Urinary bladder (tissue), 4 donors: ENCODE data around the gene ZSCAN21. TPM values are rescaled to one million over a fixed set of nuclear protein-coding genes. Genes with fewer than 3 reads are reported as not detected.

ENCODE experiments used
- DNase-seq: peaks from one replicate; pipeline ENCODE4 v3.0.0-alpha.2; 2015; ENCODE audit errors: extremely low spot score
- H3K27ac ChIP-seq: one replicate; pipeline ENCODE4 v1.5.1; 2013; ENCODE audit warnings: low read depth, mild to moderate bottlenecking, moderate library complexity
- H3K36me3 ChIP-seq: one replicate; pipeline ENCODE4 v1.6.1; 2013; ENCODE audit warnings: mild to moderate bottlenecking, moderate library complexity; ENCODE audit not compliant: insufficient read depth
- H3K4me1 ChIP-seq: one replicate; pipeline ENCODE4 v1.6.1; 2013; ENCODE audit warnings: mild to moderate bottlenecking, moderate library complexity; ENCODE audit not compliant: insufficient read depth
- H3K4me3 ChIP-seq: one replicate; pipeline ENCODE4 v1.5.1; 2013; ENCODE audit warnings: low read depth, low read length
- WGBS: extraction: QIAGEN DNeasy Blood & Tissue Kit; methylation state at CpG from one replicate; pipeline ENCODE4 v1.1.7; 2013; 5-methylcytosine and 5-hydroxymethylcytosine counted together
- polyA plus RNA-seq: library from polyadenylated mRNA; stranded (reverse); fragments of 200-250 nt; gene quantifications from one replicate; pipeline ENCODE4 v1.2.3, GENCODE V29; 2013
- total RNA-seq: library from RNA; depleted of rRNA; stranded (reverse); fragments of >200 nt; gene quantifications from one replicate; pipeline ENCODE4 v1.2.3, GENCODE V29; 2014
- donor health status: healthy with polysubstance abuse.
- donor health status: healthy.

ZSCAN21 gene
- total and polyA plus RNA-seq, 2 donors: 10.4 to 11.6 TPM

- no peak for DNase-seq
- no peaks in the 10 kb centered on the region for H3K4me1 ChIP-seq
- H3K36me3 ChIP-seq: peaks cover 21% of the 10 kb centered on the region
- 98% methylated on average over 10 of the region's 10 CpGs for WGBS
- H3K27ac ChIP-seq: no peak overlapping the region
- no peak overlapping the region for H3K4me3 ChIP-seq
These were observed 22.9 kb downstream of the ZSCAN21 start for GRCh38 chr7:100072462-100072861.

DNA sequence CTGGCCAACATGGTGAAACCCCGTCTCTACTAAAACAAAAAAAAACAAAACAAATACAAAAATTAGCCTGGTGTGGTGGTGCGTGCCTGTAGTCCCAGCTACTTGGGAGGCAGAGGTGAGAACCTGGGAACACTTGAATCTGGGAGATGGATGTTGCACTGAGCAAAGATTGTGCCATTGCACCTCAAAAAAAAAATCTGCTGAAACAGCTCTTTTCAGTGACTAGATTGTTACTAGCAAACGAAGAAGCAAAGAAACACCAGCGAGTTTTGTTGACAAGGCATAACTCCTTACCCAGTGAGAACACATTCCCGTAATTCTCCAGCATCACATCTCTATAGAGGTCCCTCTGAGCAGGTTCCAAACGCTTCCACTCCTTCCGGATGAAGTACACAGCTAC, 25.3 kb downstream of the ZSCAN21 start:
- WGBS: 96% methylated on average over 7 of the region's 7 CpGs
- Histone ChIP-seq H3K27ac (no peak overlapping the region), H3K4me3 (no peak overlapping the region), H3K36me3 (peaks cover 21% of the 10 kb centered on the region), H3K4me1 (peaks cover 1% of the 10 kb centered on the region)
- no peak for DNase-seq

DNA sequence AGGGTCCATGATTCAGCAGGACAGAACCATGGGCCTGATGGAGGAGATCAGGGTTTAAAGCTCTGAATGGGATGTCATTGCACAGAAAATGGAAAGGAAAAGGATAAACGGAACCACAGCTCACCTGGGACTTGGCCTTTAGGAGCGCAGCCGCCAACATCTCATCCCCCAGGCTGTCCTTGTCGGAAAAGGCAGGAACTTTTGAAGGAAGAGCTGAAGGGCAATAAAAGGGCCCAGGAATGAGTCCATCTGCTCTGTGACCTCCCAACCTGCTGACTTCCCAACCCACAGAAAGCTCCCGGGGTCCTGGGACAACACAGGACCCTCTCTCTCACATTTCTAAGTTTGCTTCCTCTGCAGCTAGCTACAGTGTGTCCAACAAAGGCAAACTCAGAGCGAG, 25.8 kb downstream of the ZSCAN21 start:
- no peak overlapping the region for H3K27ac ChIP-seq
- WGBS: 95% methylated on average over 6 of the region's 6 CpGs
- H3K4me1 ChIP-seq: peaks cover 1% of the 10 kb centered on the region
- H3K36me3 ChIP-seq: peaks cover 21% of the 10 kb centered on the region
- DNase-seq: no peak
- H3K4me3 ChIP-seq: no peak overlapping the region

DNA sequence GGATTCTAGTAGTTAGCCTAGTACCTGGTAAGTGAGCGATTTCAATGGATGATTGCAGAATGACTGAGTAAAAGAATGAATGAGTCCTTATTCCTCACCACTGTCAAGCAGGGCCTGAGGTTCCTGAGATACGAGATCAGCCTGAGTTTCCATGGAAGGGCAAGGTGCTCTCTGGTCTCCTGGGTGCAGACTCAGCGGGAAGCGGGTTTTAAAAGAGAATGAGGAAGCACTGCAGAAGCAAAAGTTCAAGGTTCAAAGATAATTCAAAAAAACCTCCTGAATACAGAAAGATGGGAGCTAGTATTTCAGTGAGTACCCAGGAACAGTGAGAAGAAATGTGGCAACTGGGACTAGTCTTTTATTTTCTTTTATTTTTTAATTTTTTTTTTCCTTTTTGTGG, 27.6 kb downstream of the ZSCAN21 start:
- H3K4me1 ChIP-seq: peaks cover 1% of the 10 kb centered on the region
- H3K4me3 ChIP-seq: no peak overlapping the region
- no peak for DNase-seq
- 93% methylated on average over 4 of the region's 4 CpGs for WGBS
- no peak overlapping the region for H3K27ac ChIP-seq
- H3K36me3 ChIP-seq: peaks cover 14% of the 10 kb centered on the region

- no peak overlapping the region for H3K27ac ChIP-seq
- WGBS: 77% methylated on average over 7 of the region's 7 CpGs
- H3K36me3 ChIP-seq: peaks cover 8% of the 10 kb centered on the region
- H3K4me1 ChIP-seq: peaks cover 1% of the 10 kb centered on the region
- DNase-seq: no peak
- no peak overlapping the region for H3K4me3 ChIP-seq
These were observed 29.5 kb downstream of the ZSCAN21 start for GRCh38 chr7:100079024-100079560.

DNA sequence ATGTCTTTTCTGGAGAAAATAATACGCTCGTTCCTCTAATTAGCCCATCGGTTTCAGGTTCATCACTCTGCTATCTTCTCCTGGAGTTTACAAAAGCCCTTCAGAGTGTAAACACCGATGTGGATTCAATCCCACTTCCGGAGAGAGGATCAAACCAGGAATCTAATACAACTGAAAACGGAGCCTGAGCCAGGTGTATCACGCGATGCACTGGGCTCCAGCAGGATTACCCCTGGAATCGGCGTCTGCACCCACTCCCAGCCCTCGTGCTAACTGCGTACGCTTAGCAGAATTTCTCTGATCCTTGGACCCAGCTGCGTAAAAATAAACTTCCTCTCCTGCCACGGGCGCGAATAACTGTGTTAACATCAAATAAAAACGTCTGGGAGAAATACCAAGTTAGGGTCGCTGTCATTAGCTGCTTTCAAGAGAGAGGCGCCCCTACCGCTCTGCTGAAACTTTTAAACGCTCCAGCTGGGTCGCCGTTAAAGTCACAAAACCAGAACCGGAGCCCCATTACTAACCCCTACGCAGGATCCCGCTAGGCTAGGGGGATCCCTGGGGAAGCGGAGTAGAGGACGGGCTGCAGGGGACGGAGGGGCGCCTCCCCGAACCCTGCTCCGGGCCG, 31.4 kb downstream of the ZSCAN21 start:
- Histone ChIP-seq H3K27ac (peak overlapping the region; percentile 78), H3K4me1 (peaks cover 1% of the 10 kb centered on the region), H3K4me3 (peak overlapping the region; percentile 65), H3K36me3 (no peaks in the 10 kb centered on the region)
- no peak for DNase-seq
- WGBS: under 1% methylated on average over 34 of the region's 34 CpGs

GRCh38 chr7:100081535-100082102, 32.0 kb downstream of the ZSCAN21 start, which contains the start of gene ZNF3:
Gene ZNF3 (minus strand): TSS chr7:100081723. CDS start chr7:100077357, 4,366 bp downstream.
- H3K36me3 ChIP-seq: no peaks in the 10 kb centered on the region
- H3K4me3 ChIP-seq: peak within 1 kb of the TSS; percentile 65
- H3K4me1 ChIP-seq: peaks cover 1% of the 10 kb centered on the region
- peak; percentile 98 for DNase-seq
- WGBS: under 1% methylated on average over 55 of the region's 55 CpGs
- peak within 1 kb of the TSS; percentile 78 for H3K27ac ChIP-seq

- Histone ChIP-seq H3K27ac (no peak overlapping the region), H3K4me1 (peaks cover 1% of the 10 kb centered on the region), H3K4me3 (no peak overlapping the region), H3K36me3 (no peaks in the 10 kb centered on the region)
- no peak for DNase-seq
- 58% methylated on average over 4 of the region's 4 CpGs for WGBS
These were observed 33.4 kb downstream of the ZSCAN21 start for GRCh38 chr7:100082978-100083377.

DNA sequence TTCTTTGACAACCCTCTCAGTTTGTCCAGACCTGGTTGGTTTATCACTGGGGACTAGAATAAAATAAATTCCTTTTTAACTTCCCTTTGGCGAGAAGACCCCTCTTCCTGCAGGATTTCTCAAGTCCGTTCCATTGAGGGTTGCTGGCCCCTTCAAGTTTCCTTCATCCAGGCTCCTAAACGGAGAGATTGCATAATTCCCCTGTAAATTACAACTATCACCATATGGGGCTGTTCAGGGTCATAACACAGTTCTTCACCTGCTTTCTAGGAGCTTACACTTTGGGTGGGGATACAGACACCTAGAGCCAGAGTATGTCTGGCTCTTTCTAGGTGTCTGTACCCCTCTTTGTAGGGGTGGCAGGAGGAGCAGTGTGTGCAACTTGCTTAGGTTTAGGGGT, 35.9 kb downstream of the ZSCAN21 start:
- WGBS: 29% methylated on average over 3 of the region's 3 CpGs
- Histone ChIP-seq H3K4me3 (no peak overlapping the region), H3K4me1 (no peaks in the 10 kb centered on the region), H3K27ac (no peak overlapping the region), H3K36me3 (no peaks in the 10 kb centered on the region)
- DNase-seq: no peak

- Histone ChIP-seq H3K27ac (no peak overlapping the region), H3K4me1 (no peaks in the 10 kb centered on the region), H3K36me3 (no peaks in the 10 kb centered on the region), H3K4me3 (no peak overlapping the region)
- no peak for DNase-seq
- WGBS: 31% methylated on average over 10 of the region's 10 CpGs
These were observed 37.6 kb downstream of the ZSCAN21 start for GRCh38 chr7:100087055-100087750.

- Histone ChIP-seq H3K27ac (peak overlapping the region; percentile 79), H3K4me3 (peak overlapping the region; percentile 64), H3K4me1 (no peaks in the 10 kb centered on the region), H3K36me3 (no peaks in the 10 kb centered on the region)
- DNase-seq: no peak
- WGBS: 76% methylated on average over 11 of the region's 11 CpGs
These were observed 38.6 kb downstream of the ZSCAN21 start for GRCh38 chr7:100088095-100088620.

GRCh38 chr7:100088621-100089457, 39.3 kb downstream of the ZSCAN21 start, which contains the start of gene COPS6:
Gene COPS6 (plus strand): TSS chr7:100088969. CDS start chr7:100088991, 22 bp downstream.
- under 1% methylated on average over 68 of the region's 68 CpGs for WGBS
- peak within 1 kb of the TSS; percentile 79 for H3K27ac ChIP-seq
- H3K4me1 ChIP-seq: no peaks in the 10 kb centered on the region
- H3K4me3 ChIP-seq: peak within 1 kb of the TSS; percentile 64
- H3K36me3 ChIP-seq: no peaks in the 10 kb centered on the region
- DNase-seq: no peak
